Measurements from ENCODE around the gene DGCR8. TPM values are rescaled to one million over a fixed set of nuclear protein-coding genes. Genes with fewer than 3 reads are reported as not detected.

DGCR8 gene
- total RNA-seq, 2 donors from 2014 or later, result 23.7 to 47.3 TPM

GRCh38 chr22:20044495-20045151 lies 35.4 kb upstream of the DGCR8 start:
- H3K4me3 ChIP-seq, result no peak overlapping the region
- no peaks in the 10 kb centered on the region for H3K27me3 ChIP-seq (replicated peaks; ENCODE audit: insufficient read depth)
- H3K27ac ChIP-seq, result no peak overlapping the region
- H3K4me1 ChIP-seq (ENCODE audit: control insufficient read depth in 1 of 2, low read depth in 2 of 2), result no peaks in the 10 kb centered on the region
- H3K9me3 ChIP-seq, result no peaks in the 10 kb centered on the region
- no peak for TF ChIP-seq CTCF (IDR thresholded peaks at IDR 0.05)
- no peak for ATAC-seq (ENCODE audit: insufficient number of reproducible peaks, low FRiP score, low read depth)
- DNase-seq (ENCODE audit: low spot score), result no peak
- H3K36me3 ChIP-seq, result peaks cover 42% of the 10 kb centered on the region

GRCh38 chr22:20046730-20047129 lies 33.3 kb upstream of the DGCR8 start:
- Histone ChIP-seq H3K27ac (no peak overlapping the region), H3K4me1 (ENCODE audit: control insufficient read depth in 1 of 2, low read depth in 2 of 2) (no peaks in the 10 kb centered on the region), H3K4me3 (no peak overlapping the region), H3K36me3 (peaks cover 34% of the 10 kb centered on the region), H3K9me3 (no peaks in the 10 kb centered on the region), H3K27me3 (replicated peaks; ENCODE audit: insufficient read depth) (no peaks in the 10 kb centered on the region)
- no peak for DNase-seq (ENCODE audit: low spot score)
- no peak for ATAC-seq (ENCODE audit: insufficient number of reproducible peaks, low FRiP score, low read depth)
- TF ChIP-seq CTCF (IDR thresholded peaks at IDR 0.05), result no peak

GRCh38 chr22:20051927-20052308 lies 28.1 kb upstream of the DGCR8 start:
- no peak for TF ChIP-seq CTCF (IDR thresholded peaks at IDR 0.05)
- H3K27me3 ChIP-seq (replicated peaks; ENCODE audit: insufficient read depth), result no peaks in the 10 kb centered on the region
- DNase-seq (ENCODE audit: low spot score), result no peak
- no peak overlapping the region for H3K27ac ChIP-seq
- H3K4me1 ChIP-seq (ENCODE audit: control insufficient read depth in 1 of 2, low read depth in 2 of 2), result no peaks in the 10 kb centered on the region
- peaks cover 47% of the 10 kb centered on the region for H3K36me3 ChIP-seq
- no peak overlapping the region for H3K4me3 ChIP-seq
- H3K9me3 ChIP-seq, result no peaks in the 10 kb centered on the region
- no peak for ATAC-seq (ENCODE audit: insufficient number of reproducible peaks, low FRiP score, low read depth)

GRCh38 chr22:20052309-20053259 lies 27.5 kb upstream of the DGCR8 start:
- H3K36me3 ChIP-seq, result peaks cover 47% of the 10 kb centered on the region
- H3K4me1 ChIP-seq (ENCODE audit: control insufficient read depth in 1 of 2, low read depth in 2 of 2), result no peaks in the 10 kb centered on the region
- TF ChIP-seq CTCF (IDR thresholded peaks at IDR 0.05), result no peak
- DNase-seq (ENCODE audit: low spot score), result no peak
- H3K9me3 ChIP-seq, result no peaks in the 10 kb centered on the region
- H3K27me3 ChIP-seq (replicated peaks; ENCODE audit: insufficient read depth), result no peaks in the 10 kb centered on the region
- no peak for ATAC-seq (ENCODE audit: insufficient number of reproducible peaks, low FRiP score, low read depth)
- H3K27ac ChIP-seq, result no peak overlapping the region
- H3K4me3 ChIP-seq, result no peak overlapping the region

- Histone ChIP-seq H3K4me1 (ENCODE audit: control insufficient read depth in 1 of 2, low read depth in 2 of 2) (no peaks in the 10 kb centered on the region), H3K27ac (no peak overlapping the region), H3K36me3 (peaks cover 46% of the 10 kb centered on the region), H3K9me3 (no peaks in the 10 kb centered on the region), H3K27me3 (replicated peaks; ENCODE audit: insufficient read depth) (no peaks in the 10 kb centered on the region), H3K4me3 (no peak overlapping the region)
- ATAC-seq (ENCODE audit: insufficient number of reproducible peaks, low FRiP score, low read depth), result no peak
- TF ChIP-seq CTCF (IDR thresholded peaks at IDR 0.05), result no peak
- DNase-seq (ENCODE audit: low spot score), result no peak
Measured at GRCh38 chr22:20053407-20054033, 26.5 kb upstream of the DGCR8 start.

Data from thoracic aorta (tissue), 2 donors.